Endothelial cell of umbilical vein (primary cell): Measurements from ENCODE around the gene C8A. TPM values are rescaled to one million over a fixed set of nuclear protein-coding genes. Genes with fewer than 3 reads are reported as not detected.

Experiments
- BruUV-seq: library from RNA; stranded (reverse); fragments of 400-500 nt; replicated peaks from 2 replicates; lab custom pipeline; 2021; lab: Mats Ljungman, UMichigan
- CTCF ChIA-PET: fragments of 300-600, 350-600 bp; sonication (Branson Sonifier 250); formaldehyde crosslinking; loops from one replicate; lab custom pipeline; 2021; ENCODE audit warnings: antibody characterized with exemption, inconsistent platforms; lab: Charles Lee
- POLR2A ChIA-PET: fragments of 300-600, 350-600 bp; sonication (Branson Sonifier 250); formaldehyde crosslinking; loops from one replicate; lab custom pipeline; 2021; ENCODE audit warnings: antibody characterized with exemption, inconsistent platforms; lab: Charles Lee
- DNase-seq: peaks from one replicate; pipeline ENCODE4 v3.0.0-alpha.2; 2011; ENCODE audit warnings: low read depth, low spot score
- FAIRE-seq: peaks from 2 replicates; lab custom pipeline; 2011; peaks lifted over from hg19 to GRCh38; lab: Jason Lieb, UNC
- H2AFZ ChIP-seq: 2 replicates; pipeline ENCODE4 v1.6.0; 2012; ENCODE audit warnings: low read depth, low read length, control low read depth, inconsistent platforms
- H3K27ac ChIP-seq: 2 replicates; pipeline ENCODE4 v1.5.1; 2011; ENCODE audit warnings: low read depth, mild to moderate bottlenecking, control low read depth, low read length, moderate library complexity; ENCODE audit not compliant: insufficient read depth
- H3K27me3 ChIP-seq, 2 experiments: 2 replicates each; pipeline versions ENCODE4 v1.6.0 to v1.6.1; 2011; ENCODE audit warnings: low read length in 2 of 2, mixed read lengths in 1 of 2; ENCODE audit not compliant: control insufficient read depth in 2 of 2, insufficient read depth in 2 of 2
- H3K36me3 ChIP-seq, 2 experiments: 2 replicates in 1 of 2; 3 replicates in 1 of 2; pipeline ENCODE4 v1.5.1; 2011; ENCODE audit warnings: low read length in 2 of 2, mild to moderate bottlenecking in 1 of 2, moderate library complexity in 1 of 2; ENCODE audit not compliant: control insufficient read depth in 2 of 2, insufficient read depth in 2 of 2; ENCODE audit errors: extremely low read depth in 1 of 2
- H3K4me1 ChIP-seq: 3 replicates; pipeline ENCODE4 v1.5.1; 2011; ENCODE audit warnings: mild to moderate bottlenecking, low read length; ENCODE audit not compliant: control insufficient read depth, insufficient read depth; ENCODE audit errors: extremely low read depth
- H3K4me2 ChIP-seq: 2 replicates; pipeline ENCODE4 v1.6.1; 2011; ENCODE audit warnings: low read length, control low read depth, mixed read lengths; ENCODE audit not compliant: insufficient read depth
- H3K4me3 ChIP-seq, 3 experiments: fragments of 200-600 bp in 1 of 3; sonication (generic), shearing (Covaris generic) in 1 of 3; replicated peaks in 1 of 3; 2 replicates each; pipeline ENCODE4 v1.5.1; 2011 to 2016; ENCODE audit warnings: control low read depth in 3 of 3, low read length in 3 of 3, mild to moderate bottlenecking in 2 of 3, inconsistent platforms in 1 of 3, low read depth in 1 of 3, moderate library complexity in 1 of 3; ENCODE audit not compliant: insufficient read depth in 1 of 3
- H3K79me2 ChIP-seq: 2 replicates; pipeline ENCODE4 v1.6.0; 2012; ENCODE audit warnings: low read length, inconsistent platforms; ENCODE audit not compliant: control insufficient read depth, insufficient read depth
- H3K9ac ChIP-seq: replicated peaks from 2 replicates; pipeline ENCODE3; 2011; ENCODE audit warnings: low read length, control low read depth; ENCODE audit not compliant: insufficient read depth; ENCODE audit errors: extremely low read depth
- H3K9me1 ChIP-seq: replicated peaks from 3 replicates; pipeline ENCODE4 v1.6.0; 2011; ENCODE audit warnings: mild to moderate bottlenecking, low read length; ENCODE audit not compliant: control insufficient read depth, insufficient read depth; ENCODE audit errors: extremely low read depth
- H3K9me3 ChIP-seq: replicated peaks from 2 replicates; pipeline ENCODE4 v1.5.1; 2012; ENCODE audit warnings: low read length, inconsistent platforms; ENCODE audit not compliant: control insufficient read depth, insufficient read depth
- H4K20me1 ChIP-seq: replicated peaks from 2 replicates; pipeline ENCODE3; 2011; ENCODE audit warnings: mild to moderate bottlenecking, low read length; ENCODE audit not compliant: control insufficient read depth, insufficient read depth; ENCODE audit errors: extremely low read depth
- EZH2 ChIP-seq: IDR thresholded peaks from 2 replicates; pipeline ENCODE4 v1.6.1; 2012; ENCODE audit warnings: borderline replicate concordance, low read depth, mild to moderate bottlenecking, moderate library complexity, low read length, inconsistent platforms; ENCODE audit not compliant: severe bottlenecking
- FOS ChIP-seq: IDR thresholded peaks from 2 replicates; pipeline ENCODE4 v1.6.1; 2011; ENCODE audit warnings: mild to moderate bottlenecking, low read length, moderate library complexity, borderline replicate concordance; ENCODE audit not compliant: insufficient read depth
- GATA2 ChIP-seq: IDR thresholded peaks from 2 replicates; pipeline ENCODE4 v1.7.0; 2011; ENCODE audit warnings: low read depth, mild to moderate bottlenecking, moderate library complexity, mixed read lengths, low read length; ENCODE audit not compliant: insufficient read length, insufficient read depth
- JUN ChIP-seq: IDR thresholded peaks from 2 replicates; pipeline ENCODE4 v1.6.1; 2011; ENCODE audit warnings: borderline replicate concordance, low read depth; ENCODE audit not compliant: insufficient read length, insufficient read depth
- MYC ChIP-seq: IDR thresholded peaks from one replicate; pipeline ENCODE4 v1.6.1; 2011; ENCODE audit warnings: mild to moderate bottlenecking, low read depth, low read length
- POLR2AphosphoS5 ChIP-seq: IDR thresholded peaks from 2 replicates; pipeline ENCODE4 v1.6.1; 2012; ENCODE audit warnings: low read depth, mild to moderate bottlenecking, control low read depth, low read length, moderate library complexity; ENCODE audit not compliant: insufficient read depth
- dilution Hi-C: fragments of 300-500 bp; cut with MboI; formaldehyde crosslinking; loops from one replicate; pipeline ENCODE4 v1.15.0; 2019; ENCODE audit warnings: low sequenced_read_pairs; ENCODE audit not compliant: extremely low pct_ligation_motif_present
- intact Hi-C: fragments of 100-400 bp; cut with micrococcal nuclease; formaldehyde crosslinking; loops from one replicate; pipeline ENCODE4 v1.10.0; 2022
- polyA plus RNA-seq, 4 experiments: library from polyadenylated mRNA; depleted of rRNA in 3 of 4; stranded (reverse) in 3 of 4; unstranded in 1 of 4; fragments of >200 nt; gene quantifications; 2 replicates each; pipeline versions ENCODE4 v1.2.1 to v1.2.3, GENCODE V29; 2011 to 2012; ENCODE audit warnings: missing spikeins in 1 of 4
- total RNA-seq: library from RNA; stranded (reverse); gene quantifications from 2 replicates; pipeline ENCODE4 v1.2.3, GENCODE V29; 2021
- TF ChIP-seq, protein P1 (sequence below), 2 donors: IDR thresholded peaks; 1 replicate in 1 of 2; 2 replicates in 1 of 2; pipeline ENCODE4 v1.5.1; 2011; ENCODE audit warnings: low read length in 2 of 2, mild to moderate bottlenecking in 2 of 2, moderate library complexity in 2 of 2, control low read depth in 1 of 2, inconsistent platforms in 1 of 2, low read depth in 1 of 2; ENCODE audit not compliant: insufficient read depth in 1 of 2; ENCODE audit errors: extremely low read depth in 1 of 2

C8A gene
- total and polyA plus RNA-seq, 2 donors (not counting 3 experiments of a cell fraction or from before 2014, with no cell fraction given): not detected

DNA sequence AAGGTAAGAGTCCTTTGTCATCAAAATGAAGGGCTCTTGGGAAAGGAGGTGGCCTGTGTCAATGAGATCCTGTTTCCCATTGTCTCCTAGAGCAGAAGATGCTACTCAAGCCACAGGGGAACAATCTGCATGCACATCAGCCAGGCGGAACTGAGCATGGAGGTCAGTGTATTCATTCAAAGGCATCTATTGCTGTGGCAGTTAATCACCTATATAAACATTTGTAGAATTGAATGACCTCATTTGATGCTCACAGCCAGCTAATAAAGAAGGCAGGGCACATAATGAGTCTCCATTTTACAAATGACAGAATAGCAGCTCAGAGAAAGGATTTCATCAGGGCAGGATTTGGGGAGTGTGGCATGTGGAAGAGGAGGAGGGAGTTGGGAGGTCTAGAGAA is 29.7 kb upstream of the C8A start:
- no peak overlapping the region for H3K4me2 ChIP-seq
- no peaks in the 10 kb centered on the region for H4K20me1 ChIP-seq
- H3K9ac ChIP-seq: no peak overlapping the region
- intact Hi-C loops (loop anchor here (5.0 to 10.0 kb wide), 2 partner anchors 1538 to 1680 kb away; no protein-coding TSS in a partner anchor), dilution Hi-C loops (no loop called here)
- H3K27me3 ChIP-seq: no peaks in the 10 kb centered on the region
- no peak for TF ChIP-seq EZH2
- TF ChIP-seq, protein P1, sequence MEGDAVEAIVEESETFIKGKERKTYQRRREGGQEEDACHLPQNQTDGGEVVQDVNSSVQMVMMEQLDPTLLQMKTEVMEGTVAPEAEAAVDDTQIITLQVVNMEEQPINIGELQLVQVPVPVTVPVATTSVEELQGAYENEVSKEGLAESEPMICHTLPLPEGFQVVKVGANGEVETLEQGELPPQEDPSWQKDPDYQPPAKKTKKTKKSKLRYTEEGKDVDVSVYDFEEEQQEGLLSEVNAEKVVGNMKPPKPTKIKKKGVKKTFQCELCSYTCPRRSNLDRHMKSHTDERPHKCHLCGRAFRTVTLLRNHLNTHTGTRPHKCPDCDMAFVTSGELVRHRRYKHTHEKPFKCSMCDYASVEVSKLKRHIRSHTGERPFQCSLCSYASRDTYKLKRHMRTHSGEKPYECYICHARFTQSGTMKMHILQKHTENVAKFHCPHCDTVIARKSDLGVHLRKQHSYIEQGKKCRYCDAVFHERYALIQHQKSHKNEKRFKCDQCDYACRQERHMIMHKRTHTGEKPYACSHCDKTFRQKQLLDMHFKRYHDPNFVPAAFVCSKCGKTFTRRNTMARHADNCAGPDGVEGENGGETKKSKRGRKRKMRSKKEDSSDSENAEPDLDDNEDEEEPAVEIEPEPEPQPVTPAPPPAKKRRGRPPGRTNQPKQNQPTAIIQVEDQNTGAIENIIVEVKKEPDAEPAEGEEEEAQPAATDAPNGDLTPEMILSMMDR (IDR thresholded peaks at IDR 0.05; ENCODE audit: extremely low read depth in 1 of 2, insufficient read depth in 1 of 2, low read depth in 1 of 2, low read length in 2 of 2): no peak
- no peak for TF ChIP-seq MYC
- no peak for TF ChIP-seq FOS
- no peak for TF ChIP-seq POLR2AphosphoS5
- TF ChIP-seq JUN: no peak
- TF ChIP-seq GATA2: no peak
- no peaks in the 10 kb centered on the region for H3K4me1 ChIP-seq
- no peak for DNase-seq
- ChIA-PET POLR2A (no interaction called here), CTCF (no interaction called here)
- BruUV-seq: no TSS peak
- no peaks in the 10 kb centered on the region for H3K9me3 ChIP-seq
- no peak for FAIRE-seq
- no peaks in the 10 kb centered on the region for H3K36me3 ChIP-seq
- no peak overlapping the region for H2AFZ ChIP-seq
- H3K4me3 ChIP-seq: no peak overlapping the region
- no peaks in the 10 kb centered on the region for H3K9me1 ChIP-seq
- no peaks in the 10 kb centered on the region for H3K79me2 ChIP-seq
- no peak overlapping the region for H3K27ac ChIP-seq
